NCI-H1694 treated with DMSO at 0.1 percent for 48 hours (cell line): ENCODE results near the gene ADAM19.

ENCODE experiments used
- DNase-seq: peaks from one replicate; lab custom pipeline; 2025; lab: John Stamatoyannopoulos, UW

The ADAM19 gene

DNA sequence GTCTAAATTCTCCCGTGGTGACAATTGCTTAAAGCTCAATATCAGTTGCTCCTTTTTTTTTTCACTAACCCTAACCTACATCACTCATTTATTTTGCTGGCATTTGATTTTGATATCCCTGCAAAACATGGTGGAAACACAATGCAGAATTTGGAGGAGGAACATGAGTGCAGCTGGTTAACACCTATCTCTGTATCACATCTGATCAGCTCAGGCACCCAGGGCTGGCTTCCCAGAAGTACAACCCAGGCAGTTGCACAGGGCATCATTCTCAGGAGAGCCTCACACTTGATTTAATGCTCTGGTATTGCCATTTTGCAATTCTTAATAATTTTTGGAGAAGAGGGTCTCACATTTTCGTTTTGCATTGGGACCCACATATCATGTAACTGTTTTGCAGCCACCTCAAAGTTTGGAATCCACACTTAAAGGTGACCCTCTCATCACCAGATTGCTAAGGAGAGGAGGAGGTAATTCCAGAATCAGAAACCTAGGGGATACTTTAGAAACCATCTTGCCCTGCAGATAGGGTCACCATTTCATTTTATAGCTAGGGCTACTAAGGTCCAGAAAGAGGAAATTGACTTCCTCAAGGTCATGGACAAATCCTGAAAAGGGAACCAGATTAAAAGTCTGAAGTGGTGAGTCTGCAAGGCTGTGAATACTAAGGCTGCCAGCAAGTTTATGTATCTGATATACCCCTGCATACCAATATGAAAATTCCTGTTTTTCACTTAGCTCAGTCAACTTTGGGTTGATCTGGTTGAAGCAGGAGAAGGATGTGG lies 19.3 kb upstream of the ADAM19 start:
- DNase-seq: no peak

DNA sequence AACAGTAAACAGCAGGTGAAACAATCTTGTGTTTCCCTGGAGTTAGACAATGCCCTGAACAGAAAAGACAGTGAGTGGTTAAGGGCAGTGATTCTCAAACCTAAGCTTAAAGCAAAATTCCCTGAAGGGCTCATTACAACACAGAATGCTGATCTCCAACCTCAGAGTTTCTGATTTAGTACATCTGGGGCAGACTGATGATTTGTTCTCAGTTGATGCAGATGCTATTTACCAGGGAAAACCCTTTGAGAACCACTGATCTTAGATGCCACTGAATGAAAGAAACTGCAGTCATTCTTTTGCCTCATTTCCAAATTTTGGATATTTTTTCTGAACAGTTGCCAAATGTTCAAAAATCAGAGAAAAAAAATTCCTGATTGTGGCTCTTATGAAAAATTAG lies 18.7 kb upstream of the ADAM19 start:
- DNase-seq: no peak

DNA sequence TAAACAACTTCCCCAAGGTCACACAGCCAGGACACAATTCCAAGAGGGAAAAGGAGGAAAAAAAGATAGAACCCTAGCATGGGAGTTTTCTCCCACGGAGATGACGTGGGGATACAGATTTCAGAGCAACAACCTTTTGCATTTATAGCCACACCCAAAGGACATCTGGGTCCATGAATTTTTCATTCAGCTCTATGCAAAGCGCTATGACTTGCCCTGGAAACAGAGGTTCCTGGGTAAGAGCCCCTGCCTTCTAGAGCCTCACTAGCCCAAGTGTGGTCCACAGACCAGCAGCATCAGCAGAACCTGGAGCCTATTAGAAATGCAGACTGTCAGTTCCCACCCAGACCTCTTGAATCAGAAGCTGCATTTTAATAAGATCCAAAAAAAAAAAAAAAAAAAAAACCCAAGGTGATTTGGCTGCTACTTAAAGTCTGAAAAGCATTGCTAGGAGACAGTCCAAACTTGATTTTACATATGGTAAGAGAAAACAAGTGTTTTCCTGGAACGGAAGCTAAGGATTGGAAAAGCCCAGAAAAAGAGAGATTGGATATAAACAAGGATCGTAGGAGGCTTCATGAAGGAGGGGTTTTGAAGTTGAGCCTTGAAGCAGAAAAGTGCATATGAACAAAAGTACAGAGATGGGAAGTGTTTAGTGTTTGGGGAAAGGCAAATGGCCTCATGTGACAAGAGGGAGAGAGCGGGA lies 17.6 kb upstream of the ADAM19 start:
- DNase-seq: no peak

DNA sequence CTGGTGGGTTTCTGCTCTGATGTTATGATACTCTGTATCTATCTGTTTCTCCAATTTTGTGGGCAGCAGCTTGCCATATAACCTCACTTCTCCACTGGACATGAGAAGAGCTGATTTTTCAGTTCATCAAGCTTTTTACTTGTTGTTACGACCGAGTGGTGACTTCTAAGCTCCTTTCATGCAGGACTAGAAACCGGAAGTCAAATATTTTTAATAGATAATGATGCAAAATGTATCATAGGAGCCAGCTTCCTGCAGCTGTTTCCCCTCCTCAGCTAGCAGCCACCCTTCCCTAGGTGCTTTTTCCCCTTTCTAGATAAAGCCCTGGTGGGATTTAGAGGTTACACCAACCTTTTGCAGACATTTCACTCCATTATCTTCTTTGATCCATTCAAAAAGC lies 17.0 kb upstream of the ADAM19 start:
- DNase-seq: no peak

DNA sequence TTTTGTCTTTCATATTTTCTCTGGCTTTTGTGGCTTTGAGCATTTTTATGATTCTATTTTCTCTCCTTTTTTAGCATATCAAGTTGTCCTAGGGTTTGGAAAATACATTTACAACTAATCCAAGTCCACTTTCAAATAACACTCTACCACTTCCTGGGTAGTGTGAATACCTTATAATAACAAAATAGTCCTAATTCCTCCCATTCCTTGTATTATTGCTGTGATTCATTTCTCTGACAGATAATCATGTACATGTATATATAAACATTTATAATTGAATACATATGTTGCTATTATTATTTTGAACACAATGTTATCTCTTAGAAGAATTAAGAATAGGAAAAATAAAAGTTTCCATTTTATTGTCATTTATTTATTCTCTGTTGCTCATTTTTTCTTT lies 14.9 kb upstream of the ADAM19 start:
- DNase-seq: no peak

DNA sequence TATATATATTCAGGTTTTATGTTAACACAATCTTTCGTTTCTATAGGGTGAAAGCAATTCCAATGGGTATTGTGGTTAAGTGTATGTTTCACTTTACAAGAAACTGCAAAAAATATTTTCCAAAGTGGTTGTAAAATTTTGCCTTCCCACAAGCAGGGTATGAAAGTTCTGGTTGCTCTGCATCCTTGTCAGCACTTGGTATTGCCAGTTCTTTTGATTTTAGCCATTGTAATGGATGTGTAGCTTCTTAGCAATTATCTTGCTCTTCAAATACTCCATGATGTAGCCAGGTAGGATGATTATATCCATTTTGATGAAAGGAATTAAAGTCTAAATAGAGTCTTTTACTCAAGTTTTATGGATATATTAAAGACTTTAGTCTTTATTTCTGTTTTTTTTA lies 9.1 kb upstream of the ADAM19 start:
- no peak for DNase-seq

DNA sequence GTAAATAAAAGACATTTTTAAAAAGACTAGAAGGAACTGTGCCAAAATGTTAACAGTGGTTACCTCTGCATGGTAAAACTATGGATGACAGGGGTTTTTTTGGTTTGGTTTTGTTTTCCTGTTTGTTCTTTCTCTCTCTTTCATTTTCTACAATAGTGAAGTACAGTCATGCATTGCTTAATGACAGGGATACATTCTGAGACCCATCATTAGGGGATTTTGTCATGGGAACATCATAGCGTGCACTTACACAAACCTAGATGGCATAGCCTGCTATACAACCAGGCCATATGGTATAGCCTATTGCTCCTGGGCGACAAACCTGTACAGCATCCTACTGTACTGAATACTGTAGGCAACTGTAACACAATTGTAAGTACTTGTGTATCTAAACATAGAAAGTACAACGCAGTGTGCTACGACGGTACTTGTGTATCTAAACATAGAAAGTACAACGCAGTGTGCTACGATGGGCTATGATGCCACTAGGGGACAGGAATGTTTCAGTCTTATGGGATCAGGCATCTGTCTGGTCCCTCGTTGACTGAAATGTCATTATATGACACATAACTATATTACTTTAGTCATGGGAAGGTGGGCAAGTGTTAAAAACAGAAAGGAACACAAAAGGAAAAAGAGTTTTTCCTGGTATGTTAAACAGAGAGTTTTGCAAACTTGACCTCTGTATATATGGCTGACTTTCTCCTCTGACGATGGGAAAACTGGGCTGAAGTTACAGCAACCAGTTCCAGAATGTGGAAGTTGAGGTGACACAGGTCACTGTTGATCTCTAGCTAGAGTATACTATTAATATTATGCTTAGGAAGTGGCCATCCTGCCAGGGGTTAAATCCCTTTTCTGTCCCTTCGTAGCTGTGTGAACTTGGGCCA lies 7.4 kb upstream of the ADAM19 start:
- no peak for DNase-seq

DNA sequence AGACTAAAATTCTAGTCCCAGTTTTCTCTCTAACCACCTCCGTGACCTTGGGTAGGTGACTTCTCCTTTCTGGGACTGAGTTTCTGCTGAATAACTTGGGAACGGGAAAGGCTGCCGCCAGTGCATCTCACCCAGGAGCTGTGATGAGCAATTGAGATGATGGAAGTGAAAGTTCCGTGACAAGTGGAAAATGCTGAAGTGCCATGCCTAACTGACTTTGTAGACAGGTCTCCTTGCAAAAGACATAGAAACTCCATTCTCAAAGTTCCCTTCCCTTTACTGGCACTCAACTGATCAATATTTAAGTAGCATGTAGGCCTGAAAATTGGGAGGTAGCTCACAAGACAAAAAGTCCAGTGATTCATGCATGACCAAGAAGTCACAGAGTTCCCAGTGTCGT lies 6.3 kb upstream of the ADAM19 start:
- no peak for DNase-seq

DNA sequence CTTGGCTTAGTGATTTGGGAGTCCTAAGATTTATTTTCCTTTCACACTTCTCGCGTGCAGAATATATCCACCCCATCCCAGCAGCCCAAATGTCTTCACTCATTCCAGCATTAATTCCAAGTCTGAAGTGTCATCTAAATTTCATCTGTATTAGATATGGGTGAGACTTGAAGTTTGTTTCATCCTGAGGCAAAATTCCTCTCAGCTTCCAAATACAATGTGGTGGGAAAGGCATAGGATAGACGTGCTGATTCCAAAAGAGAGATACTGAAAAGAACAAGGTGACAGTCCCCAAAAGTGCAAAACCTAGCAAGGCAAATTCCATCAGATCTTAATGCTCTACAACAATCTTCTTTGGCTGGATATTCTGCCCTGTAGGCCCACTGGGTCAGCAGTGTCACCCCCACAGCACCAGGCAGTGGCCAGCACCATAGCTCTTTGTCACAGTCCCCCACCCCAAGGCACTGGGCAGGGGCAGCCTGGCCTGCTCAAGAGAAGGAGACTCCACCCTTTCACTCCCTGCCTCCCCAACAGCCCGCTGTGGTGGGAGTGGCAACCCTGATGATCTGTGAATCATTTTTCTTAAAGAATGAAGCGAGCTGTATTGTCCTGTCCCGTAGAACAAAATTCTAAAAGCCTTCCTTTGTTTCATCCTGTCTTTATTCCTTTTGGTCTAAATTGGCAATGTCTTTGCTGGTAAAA lies 2.7 kb upstream of the ADAM19 start:
- no peak for DNase-seq

DNA sequence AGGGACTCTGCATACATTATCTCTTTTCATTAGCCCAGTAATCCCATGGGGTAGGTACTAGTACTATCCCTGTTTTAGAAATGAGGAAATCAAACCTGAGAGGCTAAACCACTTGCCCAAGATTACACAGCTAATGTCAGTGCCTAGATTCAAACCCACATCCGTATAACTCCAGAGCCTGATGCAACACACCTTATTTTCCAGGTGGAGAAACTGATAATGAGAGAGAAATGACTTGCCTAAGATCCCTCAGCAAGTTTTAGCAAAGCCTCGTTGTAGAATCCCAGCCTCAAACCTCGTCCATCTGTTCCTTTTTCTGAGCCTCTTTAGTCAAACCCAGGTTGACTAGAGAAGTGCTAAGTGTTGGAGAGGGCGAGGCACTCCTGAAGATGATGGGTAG lies 1.1 kb upstream of the ADAM19 start:
- DNase-seq: no peak

DNA sequence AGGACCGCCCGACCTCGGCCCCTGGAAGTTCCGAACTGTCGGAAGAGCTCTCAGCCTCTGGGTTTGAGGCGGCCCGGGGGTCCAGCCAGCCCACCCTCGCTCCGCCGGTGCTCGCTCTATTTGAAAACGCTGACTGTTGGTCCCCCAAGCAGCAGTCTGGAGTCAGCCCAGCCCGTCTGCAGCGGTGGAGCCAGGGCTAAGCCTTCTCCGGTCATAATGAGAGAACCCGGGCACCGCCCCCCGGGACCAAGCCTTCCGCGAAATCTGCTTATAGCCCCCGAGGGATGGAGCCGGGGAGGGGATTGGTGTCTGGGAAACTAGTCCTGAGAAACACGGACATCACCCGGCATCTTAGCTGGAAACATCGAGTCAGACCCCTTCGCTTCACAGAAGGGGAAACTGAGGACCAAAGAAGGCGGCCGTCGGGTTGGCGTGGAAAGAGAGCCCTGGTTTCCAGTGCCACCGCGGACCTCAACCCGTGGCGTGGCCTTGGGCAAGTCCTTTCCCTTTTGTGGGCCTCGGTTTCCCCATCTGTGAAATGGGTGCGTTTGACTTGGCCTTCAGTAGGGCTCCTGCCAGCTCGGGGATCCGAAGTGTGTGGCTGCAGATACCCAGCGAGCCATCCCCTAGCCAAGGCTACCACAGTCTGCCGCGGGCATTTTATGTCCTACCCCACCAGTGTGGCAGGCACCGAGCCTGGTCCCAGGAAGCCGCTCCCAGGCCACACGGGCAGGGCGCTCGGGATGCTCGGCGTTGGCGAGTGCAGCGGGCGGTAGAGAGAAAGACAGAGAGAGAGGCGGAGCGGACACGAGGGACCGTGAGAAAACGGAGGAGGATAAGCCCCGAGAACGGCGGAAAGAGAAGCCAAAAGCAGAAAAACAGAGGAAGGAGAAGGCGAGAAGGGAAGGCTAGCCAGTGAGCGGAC lies 857 bp downstream of the ADAM19 start:
- no peak for DNase-seq

DNA sequence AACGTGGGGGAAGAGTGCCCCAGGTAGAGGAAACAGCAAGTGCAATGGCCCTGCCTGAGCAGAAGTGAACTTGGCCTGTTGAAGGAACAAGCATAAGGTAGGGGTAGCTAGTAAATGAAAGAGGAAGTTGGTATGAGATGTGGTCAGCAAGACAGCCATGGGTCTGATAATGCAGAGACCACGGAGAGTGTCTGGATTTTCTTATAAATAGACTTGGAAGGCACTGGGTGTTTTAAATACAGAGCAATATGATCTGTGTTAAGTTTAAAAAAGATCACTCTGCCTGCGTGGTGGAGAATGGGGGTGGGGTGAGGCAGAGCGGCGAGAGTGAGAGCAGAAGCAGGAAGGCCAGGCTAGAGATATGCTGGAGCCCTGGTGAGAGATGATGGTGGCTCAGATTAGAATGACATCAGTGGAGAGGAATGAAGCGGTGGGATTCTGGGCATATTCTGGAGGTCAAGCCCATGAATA lies 4.2 kb downstream of the ADAM19 start:
- no peak for DNase-seq

DNA sequence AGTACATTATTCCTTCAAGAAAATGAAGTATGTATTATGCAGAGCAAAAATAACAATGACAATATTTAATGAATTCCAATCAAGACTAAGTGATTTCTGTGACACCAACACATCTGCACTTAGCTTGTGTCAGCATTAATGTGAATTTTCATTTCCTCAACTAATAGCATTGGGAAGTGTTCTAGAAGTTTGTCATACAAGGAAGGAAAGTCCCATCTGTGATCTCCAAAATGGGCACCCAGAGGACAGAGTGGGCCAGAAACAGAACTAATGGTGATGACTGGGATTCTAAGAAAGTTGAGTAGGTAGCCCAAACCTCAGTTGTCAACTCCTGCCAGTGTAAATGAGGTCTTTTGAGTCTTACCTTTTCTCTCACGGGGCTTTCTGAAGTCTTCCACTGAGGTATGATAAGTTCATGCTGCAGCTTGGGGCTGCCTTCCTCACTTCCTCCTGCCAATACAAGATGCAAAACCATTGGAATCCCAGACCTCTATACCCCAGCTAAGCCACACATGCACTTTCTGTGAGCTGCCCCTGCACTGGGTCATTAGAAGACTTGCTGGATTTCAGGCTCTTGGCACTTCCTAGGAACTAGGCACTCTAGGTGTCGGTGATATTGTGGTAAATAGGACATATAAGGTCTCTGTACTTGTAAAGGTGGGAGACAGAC lies 4.9 kb downstream of the ADAM19 start:
- DNase-seq: no peak

DNA sequence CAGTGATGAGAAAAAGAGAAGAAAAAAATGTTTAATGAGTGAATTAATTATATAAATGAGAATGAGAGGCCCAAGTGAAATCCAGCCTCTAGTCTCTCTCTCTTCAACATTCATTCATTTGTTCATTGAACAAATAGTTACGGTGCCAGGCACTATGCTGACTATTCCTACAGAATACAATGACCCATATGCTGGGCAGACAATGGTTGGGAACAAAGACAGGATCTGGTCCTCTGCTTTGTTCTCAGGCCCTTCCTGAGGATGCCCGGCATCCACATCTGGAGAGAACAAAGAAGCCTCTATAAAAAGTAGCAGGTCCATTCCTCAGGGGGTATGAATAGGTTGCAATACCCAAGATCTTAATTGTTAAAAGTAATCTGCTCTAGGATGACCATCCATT lies 6.9 kb downstream of the ADAM19 start:
- DNase-seq: no peak

DNA sequence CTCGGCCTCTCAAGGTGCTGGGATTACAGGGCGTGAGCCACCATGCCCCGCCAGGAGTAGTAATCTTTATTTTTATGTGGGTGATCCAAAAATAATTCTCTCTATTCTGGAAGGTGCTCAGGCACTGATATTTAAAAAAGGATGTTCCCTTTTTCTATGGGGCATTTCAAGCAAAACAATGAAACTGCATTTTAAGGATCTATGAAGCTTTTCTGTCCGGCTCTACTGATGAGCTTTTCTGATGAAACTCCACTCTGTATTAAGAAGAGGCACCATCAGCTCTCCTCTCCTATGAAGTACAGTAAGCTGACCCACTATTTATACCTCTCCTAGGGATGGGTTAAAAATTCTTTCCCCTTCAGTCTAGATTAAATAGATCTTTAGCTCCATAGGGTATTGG lies 7.4 kb downstream of the ADAM19 start:
- DNase-seq: no peak

DNA sequence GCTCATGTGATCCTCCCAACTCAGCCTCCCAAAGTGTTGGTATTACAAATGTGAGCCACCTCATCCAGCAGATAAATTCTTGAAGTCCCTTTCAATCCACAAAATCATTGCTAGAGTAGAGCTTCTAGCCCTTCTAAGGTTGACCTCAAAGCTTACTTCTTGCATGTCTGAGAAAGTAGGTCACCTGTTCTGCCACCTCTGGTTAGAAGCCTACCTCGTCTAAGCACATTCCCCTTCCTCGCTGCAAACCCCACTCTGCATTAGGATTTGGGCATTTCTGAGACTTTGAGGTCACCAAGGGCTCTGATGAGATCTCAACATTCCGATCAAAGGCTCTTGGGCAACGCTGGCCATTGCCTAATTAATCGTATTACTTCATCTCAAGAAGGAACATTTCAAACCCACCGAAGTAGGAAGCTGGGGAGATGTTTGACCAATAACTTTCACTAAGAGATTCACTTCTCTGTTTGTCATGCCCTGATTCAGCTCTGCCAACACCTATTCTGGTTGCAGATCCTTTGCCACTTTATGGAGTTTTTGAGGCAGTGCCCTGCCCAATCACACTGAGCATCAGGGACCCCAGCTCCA lies 8.6 kb downstream of the ADAM19 start:
- DNase-seq: no peak

DNA sequence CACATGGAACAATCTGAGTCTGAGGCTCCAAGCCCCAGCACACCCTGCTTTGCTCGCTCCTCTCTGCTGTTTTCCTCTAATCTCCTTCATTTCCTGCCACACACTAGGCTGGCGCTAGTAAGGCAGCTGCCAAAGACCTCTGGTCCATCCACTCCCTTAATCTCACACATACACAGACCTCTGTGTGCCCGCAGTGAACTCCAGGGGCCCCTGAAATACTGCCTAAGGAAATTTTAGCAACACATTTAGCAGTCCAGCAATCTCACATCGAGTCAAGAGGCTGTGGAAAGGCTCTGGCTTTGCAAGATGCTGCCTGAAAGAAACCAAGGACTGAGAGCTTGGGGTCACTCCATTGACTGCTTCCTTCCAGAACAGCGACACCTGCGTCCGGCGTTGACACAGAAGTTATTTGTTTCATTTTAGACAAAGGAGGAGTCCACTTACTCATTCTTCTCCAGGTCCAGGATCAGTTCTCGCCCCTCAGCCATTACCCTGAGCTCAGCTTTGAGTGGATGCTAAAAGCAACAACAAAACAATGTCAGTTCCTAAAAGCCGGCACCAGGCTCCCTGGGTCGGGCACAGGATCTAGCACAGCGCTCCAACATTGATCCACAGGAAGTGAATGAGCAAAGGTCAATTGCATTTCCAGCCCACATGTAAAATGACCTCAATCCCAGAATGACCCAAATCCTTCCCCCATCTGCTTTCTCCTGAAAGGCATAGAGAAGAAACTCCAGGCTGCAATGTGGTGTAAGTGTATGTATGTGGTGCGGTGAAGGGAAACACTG lies 11.5 kb downstream of the ADAM19 start:
- no peak for DNase-seq

DNA sequence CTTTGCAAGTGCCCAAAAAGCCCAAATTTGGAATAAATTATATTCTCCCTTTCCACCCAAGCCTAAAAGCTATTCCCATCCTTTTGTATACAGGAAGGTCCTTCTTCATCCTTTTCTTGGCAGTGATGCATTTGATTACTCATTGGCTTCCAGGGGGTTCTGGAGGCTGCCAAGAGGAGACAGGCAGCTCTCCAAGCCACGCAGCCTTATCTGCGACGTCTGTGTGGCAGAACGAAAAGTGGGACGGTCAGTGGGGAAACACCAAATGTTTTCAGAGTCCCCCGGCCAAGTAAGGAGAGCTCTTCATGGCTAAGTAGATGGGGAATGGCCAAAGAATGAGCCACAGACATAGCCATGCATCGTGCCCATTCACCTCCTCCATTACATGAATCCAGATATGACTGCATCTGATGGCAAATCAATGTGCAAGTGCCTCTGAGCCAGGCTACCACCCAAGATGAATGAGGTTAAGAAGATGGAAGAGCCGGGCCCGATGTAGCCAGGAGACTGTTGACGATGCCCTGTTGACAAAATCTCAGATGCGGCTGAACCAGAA lies 12.1 kb downstream of the ADAM19 start:
- no peak for DNase-seq

DNA sequence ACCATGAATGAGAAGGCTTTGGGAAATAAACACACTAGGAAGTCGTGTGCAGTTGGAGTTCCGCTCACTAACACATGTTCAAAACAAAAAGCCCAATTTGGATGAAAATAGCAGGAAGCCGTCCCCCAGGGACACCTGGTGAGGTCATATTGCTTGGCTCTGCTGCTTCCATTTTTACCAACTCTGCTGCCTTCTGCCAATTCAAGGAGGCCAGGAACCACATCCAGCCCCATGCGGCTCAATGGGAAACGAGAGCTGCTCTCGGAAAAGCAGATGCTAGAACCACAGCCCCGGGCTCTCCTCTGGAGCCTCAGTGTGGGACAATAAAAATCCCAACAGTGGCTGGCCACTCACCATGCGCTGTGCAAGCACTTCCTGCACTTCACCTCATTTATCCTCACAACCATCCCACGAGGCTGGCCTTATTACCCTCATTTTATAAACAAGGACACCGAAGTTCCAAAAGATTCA lies 13.4 kb downstream of the ADAM19 start:
- DNase-seq: peak; percentile 53
